ENCODE data around the gene GJE1.

GJE1 gene

DNA sequence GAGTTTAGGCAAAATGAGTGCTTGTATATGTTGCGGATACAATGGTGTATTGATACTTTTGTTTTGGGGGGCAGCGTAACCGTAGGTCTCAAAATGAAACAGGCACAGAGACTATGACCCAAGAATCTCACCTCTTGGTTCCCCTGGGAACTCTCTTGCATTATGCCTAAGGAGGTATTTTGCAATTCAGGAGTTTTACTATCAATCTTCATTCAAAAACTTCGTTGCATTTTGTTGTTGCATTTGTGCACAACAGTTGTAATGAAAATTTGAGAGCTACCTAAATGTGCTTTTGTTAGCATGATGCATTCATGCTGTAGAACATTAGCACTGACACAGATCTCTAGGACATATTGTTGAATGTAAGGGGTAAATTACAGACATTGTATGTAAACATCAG, 32.5 kb downstream of the GJE1 start:
- no peak for DNase-seq (ENCODE audit: low spot score)

DNA sequence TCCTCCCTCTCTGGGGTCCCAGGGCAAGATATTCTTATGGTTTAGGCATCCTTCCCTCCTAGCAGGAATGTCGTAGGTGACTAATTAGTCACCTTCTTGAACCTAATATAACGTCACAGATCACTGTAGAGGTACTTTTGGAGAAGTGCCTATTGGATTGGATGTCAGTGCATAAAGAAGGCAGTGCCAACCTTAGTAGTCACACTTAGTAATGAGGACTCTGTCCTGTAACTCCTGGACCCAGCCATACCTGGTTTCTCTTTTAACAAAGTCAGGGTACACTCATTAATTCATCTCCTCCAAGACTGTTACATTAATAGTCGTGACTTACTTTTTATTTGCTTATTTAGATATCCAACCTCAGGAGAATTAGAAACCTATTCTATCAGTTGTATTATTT, 34.3 kb downstream of the GJE1 start:
- no peak for DNase-seq (ENCODE audit: low spot score)

DNA sequence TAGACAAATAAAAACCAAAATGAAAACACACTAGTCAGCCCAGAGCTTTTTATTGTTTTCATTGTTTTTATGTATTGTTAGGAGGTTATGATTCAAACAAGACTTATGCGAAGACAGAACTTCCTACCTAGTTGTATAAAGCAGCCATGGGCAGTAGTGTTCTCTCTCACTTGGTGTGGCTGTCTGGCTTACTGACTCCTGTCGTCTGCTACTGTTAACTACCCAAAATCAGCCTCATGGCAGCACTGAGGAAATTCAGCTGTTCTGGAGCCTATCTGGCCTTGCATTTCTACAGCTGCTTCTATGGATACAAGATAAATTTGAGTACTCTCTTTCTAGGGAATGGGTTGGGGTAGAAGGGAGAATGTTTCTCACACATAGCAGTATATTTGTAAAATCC, 34.8 kb downstream of the GJE1 start:
- no peak for DNase-seq (ENCODE audit: low spot score)

DNA sequence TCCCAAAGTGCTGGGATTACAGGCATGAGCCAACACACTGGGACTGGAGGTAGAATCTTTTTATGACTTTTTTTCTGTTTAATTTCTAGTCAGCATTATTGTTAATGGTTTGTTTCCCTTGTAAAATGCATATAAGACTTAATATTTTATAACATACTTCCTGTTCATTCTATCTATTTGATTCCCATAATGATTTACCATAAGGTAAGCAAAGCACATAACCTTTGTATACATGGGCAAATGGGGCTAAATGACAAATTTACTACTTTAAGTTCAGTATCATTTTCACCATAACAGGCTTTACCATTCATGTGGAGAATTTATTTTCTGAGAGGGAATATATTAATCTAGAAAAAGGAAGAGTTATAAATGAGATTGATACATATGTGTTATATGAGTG, 38.6 kb downstream of the GJE1 start:
- DNase-seq (ENCODE audit: low spot score) = no peak

DNA sequence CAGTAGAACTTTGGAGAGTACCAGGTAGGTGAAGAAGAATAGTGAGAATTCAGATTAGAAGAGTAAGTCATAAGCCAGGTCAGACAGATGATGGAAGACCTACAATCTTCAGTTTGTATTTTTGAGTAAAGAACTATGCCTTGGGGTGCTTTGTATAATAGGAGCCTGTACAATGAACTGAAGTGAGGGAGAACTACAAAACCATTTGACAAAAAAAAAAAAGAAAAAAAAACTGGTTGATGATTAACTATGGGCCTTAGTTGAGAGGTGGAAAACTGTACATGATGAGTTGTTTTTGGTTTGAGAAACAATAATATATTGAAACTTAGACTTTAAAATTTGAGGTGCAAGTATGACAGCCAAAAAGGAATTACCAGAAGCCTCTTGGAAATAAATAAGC, 40.0 kb downstream of the GJE1 start:
- DNase-seq (ENCODE audit: low spot score) = no peak

DNA sequence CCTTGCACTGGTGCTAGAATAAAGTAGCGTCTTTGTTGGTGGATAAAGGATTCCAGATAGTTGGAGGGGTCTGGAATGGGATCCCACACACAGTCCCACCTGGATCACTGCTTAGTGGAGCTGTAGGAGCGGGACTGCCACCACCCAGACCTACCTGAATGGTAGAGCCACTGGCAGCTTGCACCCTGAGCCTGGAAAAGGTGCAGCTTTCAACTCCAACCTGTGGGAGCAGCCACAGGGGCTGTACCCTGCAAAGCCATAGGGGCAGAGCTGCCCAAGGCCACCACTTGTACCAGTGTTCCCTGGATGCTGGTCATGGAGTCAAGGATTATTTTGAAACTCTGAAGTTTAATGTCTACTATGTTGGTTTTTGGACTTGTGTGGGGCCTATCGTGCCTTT, 41.3 kb downstream of the GJE1 start:
- no peak for DNase-seq (ENCODE audit: low spot score)

DNA sequence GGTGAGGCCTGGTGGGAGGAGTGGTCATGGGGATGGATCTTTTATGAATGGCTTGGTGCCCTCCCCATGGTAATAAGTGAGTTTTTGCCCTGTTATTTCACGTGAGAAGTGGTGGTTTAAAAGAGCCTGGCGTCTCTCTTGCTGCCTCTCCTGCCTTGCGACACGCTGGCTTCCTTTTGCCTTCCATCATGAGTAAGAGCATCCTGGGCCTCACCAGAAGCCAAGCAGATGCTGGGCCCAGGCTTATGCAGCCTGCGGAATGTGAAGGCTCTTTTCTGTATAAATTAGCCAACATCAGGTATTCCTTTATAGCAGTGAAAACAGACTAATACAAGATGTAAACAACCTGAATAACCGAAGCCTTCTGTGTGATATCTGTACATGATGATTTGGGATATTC, 42.0 kb downstream of the GJE1 start:
- no peak for DNase-seq (ENCODE audit: low spot score)

DNA sequence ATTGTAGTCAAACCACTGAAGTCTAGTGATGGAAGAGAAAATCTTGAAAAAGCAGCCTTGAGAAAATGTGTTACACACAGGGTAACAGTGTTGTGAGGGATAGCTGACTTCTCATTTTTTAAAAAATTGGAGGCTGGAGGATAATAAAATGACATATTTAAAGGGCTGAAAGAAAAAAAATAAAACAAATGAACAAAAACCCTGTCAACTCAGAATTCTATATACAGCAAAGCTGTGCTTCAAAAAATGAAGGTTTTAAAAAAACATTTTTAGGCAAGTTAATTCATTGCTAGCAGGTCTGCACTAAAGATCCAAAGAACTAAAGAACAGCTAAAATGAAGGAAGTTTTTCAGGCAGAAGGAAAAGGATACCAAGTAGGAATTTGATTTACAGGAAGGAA, 45.4 kb downstream of the GJE1 start:
- DNase-seq (ENCODE audit: low spot score) = no peak

DNA sequence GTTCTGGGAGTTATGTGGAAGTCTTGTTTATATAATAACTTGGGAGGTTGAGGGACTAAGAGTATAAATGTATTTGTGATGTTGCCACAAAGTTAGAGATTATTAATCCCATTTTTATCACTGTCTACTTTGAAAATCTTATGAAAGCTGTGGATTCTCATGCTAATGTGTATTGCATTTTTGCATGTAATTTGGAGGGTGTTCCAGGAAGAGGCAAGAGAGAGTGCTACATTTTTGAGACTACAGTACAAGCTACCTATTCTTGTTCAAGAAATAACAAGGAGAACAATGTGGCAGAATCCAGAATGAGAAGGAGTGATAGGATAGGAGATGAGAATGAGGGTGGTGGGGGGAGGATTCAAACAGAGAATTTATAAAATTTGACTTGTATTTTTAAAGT, 49.3 kb downstream of the GJE1 start:
- no peak for DNase-seq (ENCODE audit: low spot score)

DNA sequence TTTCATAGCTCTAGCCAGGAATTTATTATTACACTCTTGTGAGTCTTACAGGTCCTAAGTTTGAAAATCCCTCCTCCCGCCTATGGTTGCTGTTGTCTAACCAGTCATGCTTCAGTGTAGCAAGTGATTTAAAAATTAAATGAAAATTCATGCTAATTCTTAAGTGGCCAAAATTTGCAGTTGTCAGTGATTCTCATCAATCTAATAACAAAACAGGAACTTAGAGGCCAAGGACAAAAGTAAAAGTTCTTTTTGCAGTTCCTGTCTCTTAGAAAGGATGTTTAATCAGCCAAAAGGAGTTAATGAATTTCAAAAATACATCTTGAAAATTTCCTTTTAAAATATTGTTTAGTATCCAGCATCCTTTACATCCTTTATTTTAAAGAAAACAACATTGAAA, 50.6 kb downstream of the GJE1 start:
- DNase-seq (ENCODE audit: low spot score) = no peak

DNA sequence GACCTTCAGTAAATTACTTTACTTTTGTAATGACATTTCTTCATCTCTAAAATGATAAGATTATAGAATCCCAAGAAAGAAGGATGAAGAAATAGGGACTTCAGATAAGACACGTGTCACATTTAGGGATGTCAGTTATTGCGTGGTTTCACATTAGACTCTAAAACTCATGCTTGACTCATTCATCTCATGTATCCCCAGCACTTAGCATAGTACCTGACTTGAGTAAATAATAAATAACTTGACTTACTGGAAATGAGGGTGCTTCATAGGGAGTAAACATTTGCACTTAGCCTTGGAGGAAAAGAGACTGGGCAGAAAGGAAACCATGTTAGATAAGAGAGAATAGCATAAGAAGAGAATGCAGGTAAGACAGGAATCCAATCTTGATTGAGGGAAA, 51.6 kb downstream of the GJE1 start:
- DNase-seq (ENCODE audit: low spot score) = no peak

Data from CD4-positive, alpha-beta T cell treated with Interleukin-6 at 100 ng/mL for 8 hours (primary cell).